GM18508 (cell line): ENCODE data around the gene APOB.

ENCODE experiments used
- ATAC-seq: cut with Tn5 transposase; IDR thresholded peaks from one replicate; pipeline ENCODE4 v1.9.1; 2021; ENCODE audit warnings: moderate number of reproducible peaks; ENCODE audit not compliant: insufficient read depth, unreplicated experiment

APOB gene

GRCh38 chr2:21047141-21048009 is 3.5 kb upstream of the APOB start:
- no peak for ATAC-seq

DNA sequence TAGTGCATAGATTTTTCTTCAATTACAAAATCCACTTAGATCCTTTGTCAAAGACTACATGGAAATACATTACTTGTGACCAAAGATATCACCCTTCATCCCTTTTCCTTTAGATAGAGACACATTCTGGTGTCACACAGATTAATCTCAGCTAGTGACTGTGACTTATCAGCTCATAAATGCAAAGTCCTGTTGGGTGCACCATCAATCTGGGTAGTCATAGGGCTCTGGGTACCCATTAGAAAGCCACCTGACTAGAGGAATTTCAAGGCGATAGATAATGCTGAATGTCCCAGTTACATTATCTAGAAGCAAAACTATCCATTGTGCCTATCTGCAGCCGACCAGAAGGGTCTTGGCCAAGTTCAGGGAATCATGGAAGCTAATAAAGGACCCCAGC is 2.6 kb upstream of the APOB start:
- ATAC-seq: no peak

DNA sequence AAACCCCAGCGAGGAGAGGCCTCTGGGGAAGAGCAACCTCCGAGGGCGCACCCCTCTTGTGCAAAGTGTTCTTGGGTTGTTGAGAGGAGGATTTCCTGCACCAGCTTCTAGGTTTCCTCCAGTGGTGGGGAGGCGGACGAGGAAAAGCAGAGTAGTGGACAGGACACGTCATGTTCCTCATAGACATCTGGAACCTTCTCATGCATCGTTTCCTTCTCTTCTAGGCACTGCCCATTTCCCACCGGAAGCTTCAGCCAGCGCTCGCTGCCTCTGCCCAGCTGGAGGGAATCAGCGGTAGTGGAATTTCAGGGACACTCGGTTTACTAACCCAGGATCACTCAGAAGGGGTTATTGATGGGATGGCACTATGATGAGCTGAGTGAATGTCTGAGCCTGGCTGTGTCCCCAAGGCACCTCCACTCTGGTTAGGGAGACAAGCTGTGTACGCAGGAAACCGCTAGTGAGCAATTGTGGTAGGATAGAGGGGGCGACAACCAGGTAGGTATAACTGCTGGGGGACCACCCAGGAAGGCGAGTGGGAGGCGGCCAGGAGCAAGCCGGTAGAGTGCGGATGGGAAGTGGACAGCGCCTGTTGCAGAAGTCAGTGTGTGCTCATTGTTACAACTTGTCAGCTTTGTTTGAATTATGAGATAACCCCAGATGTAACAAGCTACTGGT is 960 bp upstream of the APOB start:
- ATAC-seq: no peak

DNA sequence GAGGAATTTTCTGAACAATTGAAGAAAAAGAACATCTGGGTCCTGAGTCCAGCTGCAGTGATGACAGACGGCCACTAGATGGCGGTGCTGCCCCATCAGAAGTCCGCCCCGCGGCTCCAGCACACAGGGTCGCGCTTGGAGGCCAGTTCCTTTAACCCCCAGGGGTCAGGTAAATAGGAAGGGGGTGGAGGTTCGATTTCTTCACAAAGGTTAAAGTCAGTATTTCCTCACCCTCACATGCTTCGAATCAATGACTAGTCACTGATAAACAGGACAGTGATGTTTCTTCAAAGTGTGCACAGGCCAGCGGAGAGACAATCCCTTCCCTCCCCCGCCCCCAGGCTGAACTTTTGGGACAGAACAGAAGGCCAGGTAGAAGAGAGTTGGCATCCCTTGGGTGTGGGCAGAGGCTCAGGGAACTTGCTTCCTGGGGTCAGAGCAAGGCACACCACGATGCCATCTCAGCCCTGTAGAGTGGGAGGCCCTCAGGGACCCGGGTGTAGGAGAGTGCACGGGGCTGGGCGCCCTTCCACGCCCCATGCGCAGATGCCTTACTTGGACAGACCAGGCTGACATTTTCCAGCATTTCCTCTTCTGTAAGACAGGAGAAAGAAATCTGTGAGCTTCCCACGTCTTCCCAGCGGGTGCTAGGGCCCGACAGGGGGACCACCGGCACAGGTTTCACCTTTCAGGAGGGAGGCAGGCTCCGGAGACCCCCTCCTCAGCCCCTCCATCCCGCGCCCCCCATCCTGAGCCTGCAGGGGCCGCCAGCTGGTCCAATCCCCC is 722 bp downstream of the APOB start:
- no peak for ATAC-seq

DNA sequence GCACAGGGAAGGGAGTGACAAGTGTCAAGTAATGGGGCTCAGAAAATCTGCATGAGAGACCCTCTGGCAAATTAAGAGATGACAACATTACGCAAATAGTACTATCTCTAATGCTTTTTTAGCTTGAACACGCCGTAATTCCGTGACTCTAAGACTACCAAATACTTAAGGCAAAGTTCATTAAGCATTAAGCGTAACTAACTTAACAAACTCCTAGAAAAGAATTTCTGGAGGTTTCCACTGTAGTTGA is 1.2 kb downstream of the APOB start:
- no peak for ATAC-seq

- ATAC-seq: no peak
Measured at GRCh38 chr2:21041943-21042707, 1.7 kb downstream of the APOB start.

DNA sequence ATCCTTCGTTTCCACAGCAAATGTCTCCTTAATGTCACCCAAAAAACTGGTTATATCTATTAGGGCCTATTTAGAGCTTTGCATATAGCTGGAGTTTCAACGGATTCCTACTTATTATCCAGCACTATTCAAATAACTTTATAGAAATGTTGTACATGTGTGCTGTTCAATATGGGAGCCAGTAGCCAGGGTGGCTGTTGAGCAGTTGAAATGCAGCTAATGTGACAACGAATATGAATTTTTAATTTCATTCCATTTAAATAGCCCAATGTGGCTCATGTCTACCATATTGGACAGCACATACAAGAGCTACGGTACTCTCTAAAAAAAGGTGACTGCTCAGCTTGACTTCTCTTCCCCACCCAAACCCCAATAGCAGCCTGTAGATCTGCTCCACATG is 2.4 kb downstream of the APOB start:
- ATAC-seq: no peak

GRCh38 chr2:21040468-21041377 is 3.1 kb downstream of the APOB start:
- ATAC-seq: no peak

GRCh38 chr2:21039979-21040467 is 3.9 kb downstream of the APOB start:
- no peak for ATAC-seq

GRCh38 chr2:21039080-21039556 is 4.8 kb downstream of the APOB start:
- no peak for ATAC-seq

GRCh38 chr2:21038403-21039073 is 5.3 kb downstream of the APOB start:
- no peak for ATAC-seq

DNA sequence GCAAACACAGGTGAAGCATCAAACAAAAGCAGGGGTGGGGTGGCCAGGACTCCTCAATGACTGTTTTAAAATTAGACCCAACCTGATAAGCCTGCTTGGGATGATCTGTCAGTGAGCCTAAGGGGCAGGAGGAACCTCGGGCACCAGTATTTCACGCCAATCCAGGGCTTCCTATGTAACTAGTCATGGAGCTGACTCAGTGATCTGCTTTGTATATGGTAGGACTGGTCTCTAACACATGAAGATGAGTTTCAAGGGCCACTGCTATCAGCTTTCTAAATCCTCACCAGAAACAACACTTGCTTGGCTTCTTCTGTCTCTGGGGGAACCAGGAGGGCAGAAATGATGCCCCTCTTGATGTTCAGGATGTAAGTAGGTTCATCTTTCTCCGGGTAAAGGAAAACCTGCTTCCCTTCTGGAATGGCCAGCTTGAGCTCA is 6.2 kb downstream of the APOB start:
- no peak for ATAC-seq

DNA sequence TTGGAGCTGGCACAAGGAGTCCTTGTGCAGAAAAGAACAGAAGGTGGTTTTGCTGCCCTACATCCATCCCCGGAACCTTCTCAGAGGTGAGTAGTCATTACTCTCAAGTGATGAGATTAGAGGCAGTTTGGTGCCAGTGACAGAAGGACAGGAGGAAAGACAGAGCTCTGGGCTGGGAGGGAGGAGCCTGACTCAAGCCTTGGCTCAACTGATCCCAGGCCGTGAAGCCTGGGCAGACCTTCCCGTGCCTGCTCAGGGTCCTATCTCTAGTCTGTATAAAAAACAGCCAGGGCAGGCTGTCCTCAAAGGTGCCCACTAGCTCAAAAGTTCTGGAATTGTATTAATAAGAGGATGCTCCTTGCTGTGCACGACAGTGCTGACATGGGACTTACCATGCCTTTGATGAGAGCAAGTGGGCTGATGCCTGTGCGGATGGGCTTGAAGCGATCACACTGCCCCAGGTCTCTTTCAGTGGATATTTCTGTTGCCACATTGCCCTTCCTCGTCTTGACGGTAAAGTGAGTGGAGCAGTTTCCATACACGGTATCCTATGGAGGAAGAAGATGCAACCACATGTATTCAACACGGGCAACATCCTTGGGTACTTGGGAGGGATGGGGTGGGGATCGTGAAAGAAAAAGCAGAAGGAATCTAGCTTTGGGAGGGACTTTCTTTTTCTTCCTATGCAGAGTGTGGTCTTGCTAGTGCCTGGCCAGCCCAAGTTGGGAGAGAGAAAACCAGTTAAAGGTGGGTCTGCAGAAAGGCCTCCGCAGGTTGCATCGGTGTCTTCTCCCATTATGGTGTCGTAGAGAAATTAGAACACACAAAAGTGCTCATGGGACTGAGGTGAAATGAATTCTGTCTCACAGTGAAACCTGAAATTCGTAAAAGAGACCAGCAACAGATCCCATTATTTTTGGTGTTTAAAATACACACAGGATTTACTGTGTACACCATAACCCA is 6.9 kb downstream of the APOB start:
- ATAC-seq: no peak

GRCh38 chr2:21035974-21036707 is 7.7 kb downstream of the APOB start:
- ATAC-seq: no peak

GRCh38 chr2:21035282-21035973 is 8.4 kb downstream of the APOB start:
- ATAC-seq: no peak

DNA sequence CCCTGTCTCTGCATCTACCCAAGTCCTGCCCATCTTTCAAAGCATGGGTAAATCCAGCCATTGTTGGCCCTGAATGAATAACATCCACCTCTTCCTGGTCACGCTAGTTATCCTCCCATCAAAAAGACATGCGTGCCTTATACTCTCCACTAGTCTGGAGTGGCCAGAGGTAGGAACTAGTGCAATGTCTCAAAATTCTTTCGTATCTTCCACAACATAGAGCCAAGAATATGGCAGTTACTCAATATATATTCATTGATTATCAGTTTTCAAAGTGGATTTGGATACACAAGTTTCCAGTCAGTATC is 8.9 kb downstream of the APOB start:
- no peak for ATAC-seq
